ENCODE data around the gene ZNF574.

Gene ZNF574

GRCh38 chr19:42079886-42080763 is 4.2 kb downstream of the ZNF574 start:
- no peak for DNase-seq (ENCODE audit: low read depth in 3 of 3)

- DNase-seq (ENCODE audit: low read depth in 3 of 3): no peak
Measured at GRCh38 chr19:42080764-42081375, 4.9 kb downstream of the ZNF574 start.

- no peak for DNase-seq (ENCODE audit: low read depth in 3 of 3)
Measured at GRCh38 chr19:42081584-42082203, 5.7 kb downstream of the ZNF574 start.

GRCh38 chr19:42083537-42083936 is 7.6 kb downstream of the ZNF574 start:
- no peak for DNase-seq (ENCODE audit: low read depth in 3 of 3)

GRCh38 chr19:42086188-42086736 is 10.3 kb downstream of the ZNF574 start:
- DNase-seq (ENCODE audit: low read depth in 3 of 3): no peak

- no peak for DNase-seq (ENCODE audit: low read depth in 3 of 3)
Measured at GRCh38 chr19:42086770-42087550, 11.0 kb downstream of the ZNF574 start.

- no peak for DNase-seq (ENCODE audit: low read depth in 3 of 3)
Measured at GRCh38 chr19:42088471-42089190, 12.7 kb downstream of the ZNF574 start.

- no peak for DNase-seq (ENCODE audit: low read depth in 3 of 3)
Measured at GRCh38 chr19:42089191-42089750, 13.3 kb downstream of the ZNF574 start.

GRCh38 chr19:42089772-42090171 is 13.8 kb downstream of the ZNF574 start:
- DNase-seq (ENCODE audit: low read depth in 3 of 3): no peak

GRCh38 chr19:42090672-42091071 is 14.7 kb downstream of the ZNF574 start:
- no peak for DNase-seq (ENCODE audit: low read depth in 3 of 3)

- DNase-seq (ENCODE audit: low read depth in 3 of 3): no peak
Measured at GRCh38 chr19:42091300-42091699, 15.3 kb downstream of the ZNF574 start.

- no peak for DNase-seq (ENCODE audit: low read depth in 3 of 3)
Measured at GRCh38 chr19:42091742-42092141, 15.8 kb downstream of the ZNF574 start.

GRCh38 chr19:42092350-42092749 is 16.4 kb downstream of the ZNF574 start:
- peak in 1 of 3 experiments; percentile 39 for DNase-seq (ENCODE audit: low read depth in 3 of 3)

- DNase-seq (ENCODE audit: low read depth in 3 of 3): no peak
Measured at GRCh38 chr19:42093505-42093904, 17.5 kb downstream of the ZNF574 start.

GRCh38 chr19:42093926-42094325 is 18.0 kb downstream of the ZNF574 start:
- no peak for DNase-seq (ENCODE audit: low read depth in 3 of 3)

- no peak for DNase-seq (ENCODE audit: low read depth in 3 of 3)
Measured at GRCh38 chr19:42095142-42095813, 19.3 kb downstream of the ZNF574 start.

GRCh38 chr19:42095814-42096230 is 19.9 kb downstream of the ZNF574 start:
- peak in 1 of 3 experiments; percentile 26 for DNase-seq (ENCODE audit: low read depth in 3 of 3)

- DNase-seq (ENCODE audit: low read depth in 3 of 3): no peak
Measured at GRCh38 chr19:42096255-42096837, 20.4 kb downstream of the ZNF574 start.

GRCh38 chr19:42097461-42097860 is 21.5 kb downstream of the ZNF574 start:
- DNase-seq (ENCODE audit: low read depth in 3 of 3): no peak

GRCh38 chr19:42098781-42099180 is 22.8 kb downstream of the ZNF574 start:
- DNase-seq (ENCODE audit: low read depth in 3 of 3): no peak

Measured in stimulated activated CD4-positive, alpha-beta T cell treated with anti-CD3 and anti-CD28 coated beads, TNF-alpha, amount 100 ng/mL, for 24 hours (primary cell).